H1 (cell line): ENCODE data around the gene RNF187. TPM values are rescaled to one million over a fixed set of nuclear protein-coding genes. Genes with fewer than 3 reads are reported as not detected.
A peak's percentile ranks its signal among the peaks of the same experiment; 100 is the strongest.

Source experiments
- CTCF ChIA-PET: fragments of 300-600 bp; sonication (Branson Sonifier 250); formaldehyde crosslinking; loops from one replicate; lab custom pipeline; 2021; ENCODE audit not compliant: partially characterized antibody; lab: Charles Lee
- POLR2A ChIA-PET: fragments of 300-600 bp; sonication (Branson Sonifier 250); formaldehyde crosslinking; loops from one replicate; lab custom pipeline; 2021; ENCODE audit warnings: inconsistent platforms; ENCODE audit not compliant: partially characterized antibody; lab: Charles Lee
- DNase-seq, 2 experiments: peaks; one replicate each; pipeline versions ENCODE4 v3.0.0 to v3.0.0-alpha.2; 2010 to 2022; ENCODE audit warnings: low spot score in 2 of 2, low read depth in 1 of 2, mixed read lengths in 1 of 2
- FAIRE-seq: peaks from 2 replicates; lab custom pipeline; 2011; peaks lifted over from hg19 to GRCh38; lab: Jason Lieb, UNC
- H2AFZ ChIP-seq: 2 replicates; pipeline ENCODE4 v1.8.1; 2012; ENCODE audit warnings: low read length, inconsistent platforms
- H2AK5ac ChIP-seq: 2 replicates; pipeline ENCODE4 v1.6.1; 2013; ENCODE audit warnings: low read depth, low read length
- H2BK120ac ChIP-seq: replicated peaks from 2 replicates; pipeline ENCODE3; 2013; ENCODE audit warnings: low read depth, low read length, inconsistent platforms
- H2BK12ac ChIP-seq: 2 replicates; pipeline ENCODE4 v1.6.1; 2013; ENCODE audit warnings: low read depth, low read length
- H2BK15ac ChIP-seq: 2 replicates; pipeline ENCODE4 v1.6.1; 2013; ENCODE audit warnings: low read length
- H2BK20ac ChIP-seq: 2 replicates; pipeline ENCODE4 v1.6.1; 2013; ENCODE audit warnings: low read length
- H2BK5ac ChIP-seq: 2 replicates; pipeline ENCODE4 v1.6.1; 2013; ENCODE audit warnings: low read depth, low read length
- H3K14ac ChIP-seq: 2 replicates; pipeline ENCODE4 v1.6.1; 2013; ENCODE audit warnings: inconsistent platforms; ENCODE audit not compliant: insufficient read length
- H3K18ac ChIP-seq: 2 replicates; pipeline ENCODE4 v1.6.1; 2013; ENCODE audit warnings: low read length; ENCODE audit errors: extremely low read depth
- H3K23ac ChIP-seq: 2 replicates; pipeline ENCODE4 v1.6.1; 2013; ENCODE audit warnings: inconsistent platforms; ENCODE audit not compliant: insufficient read length
- H3K23me2 ChIP-seq: 2 replicates; pipeline ENCODE4 v1.6.1; 2013; ENCODE audit warnings: low read depth, low read length
- H3K27ac ChIP-seq: 2 replicates; pipeline ENCODE4 v1.6.1; 2011; ENCODE audit warnings: low read depth, low read length, inconsistent platforms
- H3K27me3 ChIP-seq, 4 experiments: replicated peaks in 1 of 4; 1 replicate in 1 of 4; 2 replicates in 3 of 4; pipeline versions ENCODE4 v1.6.1 to v1.8.1; 2011 to 2013; ENCODE audit warnings: low read length in 3 of 4, mild to moderate bottlenecking in 3 of 4, inconsistent platforms in 2 of 4, mixed read lengths in 2 of 4, moderate library complexity in 1 of 4; ENCODE audit not compliant: control insufficient read depth in 3 of 4, insufficient read depth in 3 of 4; ENCODE audit errors: extremely low read depth in 1 of 4
- H3K36me3 ChIP-seq, 4 experiments: 2 replicates each; pipeline versions ENCODE4 v1.6.1 to v1.8.1; 2011 to 2013; ENCODE audit warnings: mild to moderate bottlenecking in 4 of 4, low read length in 3 of 4, moderate library complexity in 2 of 4, control low read depth in 1 of 4, inconsistent platforms in 1 of 4; ENCODE audit not compliant: insufficient read depth in 4 of 4, control insufficient read depth in 2 of 4
- H3K4ac ChIP-seq: replicated peaks from 2 replicates; pipeline ENCODE3; 2013; ENCODE audit warnings: low read length, low read depth, mixed read lengths, inconsistent platforms; ENCODE audit not compliant: insufficient read length
- H3K4me1 ChIP-seq, 4 experiments: replicated peaks in 1 of 4; 1 replicate in 1 of 4; 2 replicates in 3 of 4; pipeline versions ENCODE4 v1.6.1 to v1.8.1; 2011 to 2013; ENCODE audit warnings: low read length in 3 of 4, inconsistent platforms in 2 of 4, mixed read lengths in 1 of 4; ENCODE audit not compliant: insufficient read depth in 4 of 4, control insufficient read depth in 3 of 4
- H3K4me2 ChIP-seq, 2 experiments: 2 replicates each; pipeline versions ENCODE4 v1.6.1 to v1.8.1; 2011 to 2013; ENCODE audit warnings: low read depth in 2 of 2, low read length in 2 of 2, control low read depth in 1 of 2, inconsistent platforms in 1 of 2, mild to moderate bottlenecking in 1 of 2; ENCODE audit not compliant: insufficient read depth in 1 of 2
- H3K4me3 ChIP-seq, 4 experiments: fragments of 200-600, 300-600 bp in 1 of 4; sonication (generic), shearing (Covaris generic), sonication (Bioruptor Twin) in 1 of 4; 2 replicates each; pipeline versions ENCODE4 v1.5.1 to v1.8.1; 2011 to 2016; ENCODE audit warnings: low read length in 4 of 4, low read depth in 3 of 4, control low read depth in 2 of 4, inconsistent platforms in 2 of 4, mild to moderate bottlenecking in 2 of 4, mixed read lengths in 1 of 4, moderate library complexity in 1 of 4; ENCODE audit not compliant: insufficient read depth in 2 of 4; ENCODE audit errors: extremely low read depth in 1 of 4
- H3K56ac ChIP-seq: replicated peaks from 2 replicates; pipeline ENCODE3; 2013; ENCODE audit warnings: low read depth, mild to moderate bottlenecking, mixed read lengths, low read length, inconsistent platforms; ENCODE audit not compliant: insufficient read length
- H3K79me1 ChIP-seq: 2 replicates; pipeline ENCODE4 v1.6.1; 2013; ENCODE audit warnings: low read depth, low read length, control low read depth
- H3K79me2 ChIP-seq, 2 experiments: 2 replicates each; pipeline versions ENCODE4 v1.6.1 to v1.8.1; 2012 to 2013; ENCODE audit warnings: low read length in 2 of 2, mild to moderate bottlenecking in 2 of 2, inconsistent platforms in 1 of 2; ENCODE audit not compliant: insufficient read depth in 2 of 2, control insufficient read depth in 1 of 2
- H3K9ac ChIP-seq, 4 experiments: replicated peaks in 1 of 4; 1 replicate in 1 of 4; 2 replicates in 3 of 4; pipeline versions ENCODE4 v1.6.1 to v1.8.1; 2011 to 2013; ENCODE audit warnings: low read depth in 3 of 4, low read length in 3 of 4, control low read depth in 2 of 4, mild to moderate bottlenecking in 2 of 4, moderate library complexity in 2 of 4, inconsistent platforms in 1 of 4; ENCODE audit errors: extremely low read depth in 1 of 4
- H3K9me3 ChIP-seq, 2 experiments: 2 replicates each; pipeline versions ENCODE4 v1.6.1 to v1.8.1; 2012 to 2013; ENCODE audit warnings: mild to moderate bottlenecking in 2 of 2, moderate library complexity in 2 of 2, control low read depth in 1 of 2, inconsistent platforms in 1 of 2, low read depth in 1 of 2, low read length in 1 of 2, mixed read lengths in 1 of 2; ENCODE audit not compliant: insufficient read depth in 2 of 2
- H4K20me1 ChIP-seq, 2 experiments: replicated peaks in 1 of 2; 2 replicates each; pipeline versions ENCODE3 to v1.8.1; 2011 to 2013; ENCODE audit warnings: inconsistent platforms in 2 of 2, low read length in 2 of 2, mild to moderate bottlenecking in 1 of 2; ENCODE audit not compliant: insufficient read depth in 2 of 2, control insufficient read depth in 1 of 2
- H4K5ac ChIP-seq: 2 replicates; pipeline ENCODE4 v1.6.1; 2013; ENCODE audit warnings: low read length, low read depth, mixed read lengths, inconsistent platforms; ENCODE audit not compliant: insufficient read length
- H4K8ac ChIP-seq: 2 replicates; pipeline ENCODE4 v1.8.0; 2013; ENCODE audit warnings: mild to moderate bottlenecking, moderate library complexity, low read length, inconsistent platforms; ENCODE audit not compliant: insufficient read depth; ENCODE audit errors: extremely low read depth
- H4K91ac ChIP-seq: replicated peaks from 2 replicates; pipeline ENCODE3; 2013; ENCODE audit warnings: low read length, mixed read lengths, inconsistent platforms; ENCODE audit not compliant: insufficient read length
- CEBPB ChIP-seq: IDR thresholded peaks from 2 replicates; pipeline ENCODE4 v1.6.1; 2012; ENCODE audit warnings: low read depth, low read length
- CHD2 ChIP-seq: IDR thresholded peaks from 2 replicates; pipeline ENCODE4 v1.6.1; 2012; ENCODE audit warnings: low read length, improper control_type of control experiment
- CTCF ChIP-seq, 3 experiments: IDR thresholded peaks; 1 replicate in 2 of 3; 2 replicates in 1 of 3; pipeline versions ENCODE4 v1.5.1 to v1.6.1; 2011; ENCODE audit warnings: low read length in 3 of 3, mild to moderate bottlenecking in 3 of 3, inconsistent platforms in 2 of 3, low read depth in 1 of 3, moderate library complexity in 1 of 3; ENCODE audit not compliant: insufficient read depth in 1 of 3; ENCODE audit errors: control extremely low read depth in 1 of 3
- HDAC2 ChIP-seq, 2 experiments: fragments of 300-600 bp in 1 of 2; sonication (generic) in 1 of 2; IDR thresholded peaks; 2 replicates each; pipeline ENCODE4 v1.6.1; 2011 to 2012; ENCODE audit warnings: low read depth in 2 of 2, low read length in 2 of 2, mild to moderate bottlenecking in 2 of 2, moderate library complexity in 2 of 2, borderline replicate concordance in 1 of 2, inconsistent platforms in 1 of 2
- HDAC6 ChIP-seq: IDR thresholded peaks from one replicate; pipeline ENCODE4 v1.7.1; 2012; ENCODE audit warnings: low read depth, mild to moderate bottlenecking, inconsistent platforms, low read length, moderate library complexity
- JUN ChIP-seq: IDR thresholded peaks from 2 replicates; pipeline ENCODE4 v1.6.1; 2011; ENCODE audit warnings: low read depth, mild to moderate bottlenecking, improper control_type of control experiment, low read length
- MAX ChIP-seq: IDR thresholded peaks from 2 replicates; pipeline ENCODE4 v1.6.1; 2012; ENCODE audit warnings: inconsistent platforms
- SAP30 ChIP-seq: fragments of 300-600 bp; sonication (generic); IDR thresholded peaks from 2 replicates; pipeline ENCODE4 v1.7.1; 2012; ENCODE audit warnings: low read length, moderate library complexity, mild to moderate bottlenecking, inconsistent platforms; ENCODE audit not compliant: insufficient read depth, insufficient replicate concordance
- SP1 ChIP-seq: IDR thresholded peaks from 2 replicates; pipeline ENCODE4 v1.6.1; 2011; ENCODE audit warnings: low read depth, low read length
- SP2 ChIP-seq: IDR thresholded peaks from 2 replicates; pipeline ENCODE4 v1.6.1; 2012; ENCODE audit warnings: mild to moderate bottlenecking, low read length, inconsistent platforms
- SP4 ChIP-seq: IDR thresholded peaks from 2 replicates; pipeline ENCODE4 v1.6.1; 2012; ENCODE audit warnings: low read length, inconsistent platforms
- WGBS, 2 experiments: shearing (Covaris generic) in 1 of 2; methylation state at CpG; one replicate each; pipeline versions ENCODE4 v1.1.6 to v1.1.7; 2013 to 2015; ENCODE audit warnings: low lambda C conversion rate in 2 of 2, mixed read lengths in 2 of 2, inconsistent platforms in 1 of 2, low coverage in 1 of 2, missing lambda C conversion rate in 1 of 2; ENCODE audit not compliant: insufficient replicate concordance in 2 of 2, insufficient coverage in 1 of 2, insufficient read length in 1 of 2; ENCODE audit errors: extremely low coverage in 1 of 2, missing lambda C conversion rate in 1 of 2; 5-methylcytosine and 5-hydroxymethylcytosine counted together
- polyA plus RNA-seq, 7 experiments: library from polyadenylated mRNA; depleted of rRNA in 3 of 7; stranded (reverse) in 5 of 7; unstranded in 2 of 7; fragments of >200 nt in 5 of 7; fragments of 200-250 nt in 2 of 7; gene quantifications; 1 replicate in 5 of 7; 2 replicates in 1 of 7; 4 replicates in 1 of 7; pipeline versions ENCODE4 v1.2.1 to v1.2.3, GENCODE V29; 2011 to 2013; ENCODE audit warnings: missing spikeins in 2 of 7, mixed read lengths in 2 of 7
- total RNA-seq: library from RNA; stranded (reverse); fragmentation: NEBNext Ultra II Directional; extraction: Animal tissue kit (Norgen Biotek cat#: 25700); gene quantifications from 2 replicates; pipeline ENCODE4 v1.2.1, GENCODE V29; 2021

RNF187 gene
- total and polyA plus RNA-seq, 2 of the 8 experiments (the other 6 are each of a cell fraction or from before 2014, with no cell fraction given) = 47.0 to 113 TPM

GRCh38 chr1:228477263-228477662 is 9.9 kb upstream of the RNF187 start:
- no peaks in the 10 kb centered on the region for H3K79me1 ChIP-seq
- no peaks in the 10 kb centered on the region for H3K79me2 ChIP-seq
- no peak overlapping the region for H3K18ac ChIP-seq
- no peak overlapping the region for H3K9ac ChIP-seq
- no peak overlapping the region for H3K56ac ChIP-seq
- no peak overlapping the region for H3K14ac ChIP-seq
- ChIA-PET POLR2A (interaction anchor here (1.6 to 13.1 kb wide), 2 partner anchors 9 to 16 kb away, joined by 4 to 232 read pairs; partner anchors contain the start of gene RNF187), CTCF (interaction anchor here (0.6 to 12.4 kb wide), 5 partner anchors 9 to 478 kb away, joined by 3 to 117 read pairs (median 5); partner anchors contain the start of gene RNF187)
- no peak overlapping the region for H2AFZ ChIP-seq
- H3K23me2 ChIP-seq = no peaks in the 10 kb centered on the region; the same call in 1 of the 2 replicates
- H2AK5ac ChIP-seq = no peak overlapping the region
- no peak overlapping the region for H2BK5ac ChIP-seq
- H3K36me3 ChIP-seq = no peaks in the 10 kb centered on the region
- H2BK120ac ChIP-seq = no peak overlapping the region
- H3K9me3 ChIP-seq = no peaks in the 10 kb centered on the region
- DNase-seq = no peak
- no peak overlapping the region for H3K27ac ChIP-seq
- 0 out of 7 replicates have a peak, but pooled peaks cover 0 to 2% (median 1%) of the 10 kb centered on the region in 4 experiments for H3K27me3 ChIP-seq
- H4K8ac ChIP-seq = no peak overlapping the region
- H3K4me1 ChIP-seq = peaks cover 3 to 26% (median 19%) of the 10 kb centered on the region in 4 experiments
- no peak overlapping the region for H2BK20ac ChIP-seq
- no peak overlapping the region for H3K4ac ChIP-seq
- H4K20me1 ChIP-seq = no peaks in the 10 kb centered on the region
- H3K23ac ChIP-seq = no peak overlapping the region
- no peak overlapping the region for H3K4me3 ChIP-seq
- WGBS, 2 experiments = 80% methylated on average over 4 of the region's 4 CpGs; no CpG with 5 or more reads in 1 of the 2 experiments
- no peak overlapping the region for H2BK15ac ChIP-seq
- H4K5ac ChIP-seq = no peak overlapping the region
- H3K4me2 ChIP-seq = peak overlapping the region in 1 of 2 experiments; percentile 76; a peak in 1 of 4 replicates
- peak overlapping the region; percentile 71 for H4K91ac ChIP-seq
- H2BK12ac ChIP-seq = no peak overlapping the region
- FAIRE-seq = no peak
- no peak for TF ChIP-seq SP2
- TF ChIP-seq JUN = no peak
- no peak for TF ChIP-seq SP4
- TF ChIP-seq HDAC6 = no peak
- no peak for TF ChIP-seq CHD2
- TF ChIP-seq CTCF (IDR thresholded peaks at IDR 0.05; ENCODE audit: control extremely low read depth in 1 of 3, insufficient read depth in 1 of 3, low read depth in 1 of 3, low read length in 3 of 3) = no peak
- no peak for TF ChIP-seq CEBPB
- TF ChIP-seq SAP30 = no peak
- no peak for TF ChIP-seq MAX
- no peak for TF ChIP-seq HDAC2 (IDR thresholded peaks at IDR 0.05; ENCODE audit: borderline replicate concordance in 1 of 2, low read depth in 2 of 2, low read length in 2 of 2)
- no peak for TF ChIP-seq SP1
